Progenitor cell of endocrine pancreas (in vitro differentiated cells): ENCODE data around the gene TBC1D17. TPM values are rescaled to one million over a fixed set of nuclear protein-coding genes. Genes with fewer than 3 reads are reported as not detected.

ENCODE experiments used
- DNase-seq: peaks from one replicate; pipeline ENCODE4 v3.0.0; 2021; ENCODE audit warnings: low spot score; ENCODE audit not compliant: unreplicated experiment
- H3K27ac Mint-ChIP-seq: 2 replicates; pipeline ENCODE4 v1.8.0; 2021; ENCODE audit warnings: mild to moderate bottlenecking, moderate library complexity, mixed read lengths
- H3K27me3 Mint-ChIP-seq: 2 replicates; pipeline ENCODE4 v1.8.0; 2021; ENCODE audit warnings: mixed read lengths
- H3K36me3 Mint-ChIP-seq: 2 replicates; pipeline ENCODE4 v1.8.0; 2022; ENCODE audit warnings: mixed read lengths; ENCODE audit not compliant: insufficient read depth
- H3K4me1 Mint-ChIP-seq: 2 replicates; pipeline ENCODE4 v1.8.0; 2021; ENCODE audit warnings: low read depth, mixed read lengths
- H3K4me3 Mint-ChIP-seq: 2 replicates; pipeline ENCODE4 v1.8.0; 2021; ENCODE audit warnings: low read depth, mild to moderate bottlenecking, moderate library complexity, mixed read lengths
- H3K9me3 Mint-ChIP-seq: 2 replicates; pipeline ENCODE4 v1.8.0; 2021; ENCODE audit warnings: low read depth, mixed read lengths
- CTCF ChIP-seq: fragments of 200-600 bp; sonication (generic); IDR thresholded peaks from one replicate; pipeline ENCODE4 v1.5.0; 2021; ENCODE audit warnings: antibody characterized with exemption, mild to moderate bottlenecking; ENCODE audit not compliant: unreplicated experiment
- microRNA-seq: library from miRNA; unstranded; fragments of <30 nt; microRNA quantifications from one replicate; pipeline ENCODE4 v1.1.0, GENCODE V29; 2020; ENCODE audit warnings: borderline number of aligned reads; ENCODE audit not compliant: unreplicated experiment
- total RNA-seq: library from RNA; stranded (reverse); gene quantifications from 2 replicates; pipeline ENCODE4 v1.2.1, GENCODE V29; 2021

TBC1D17 gene
- total RNA-seq, 1 donor from 2014 or later = 44.6 TPM

- Mint-ChIP-seq H3K4me3 (no peak overlapping the region), H3K27me3 (peaks cover 12% of the 10 kb centered on the region), H3K36me3 (no peaks in the 10 kb centered on the region), H3K9me3 (no peaks in the 10 kb centered on the region), H3K4me1 (no peaks in the 10 kb centered on the region), H3K27ac (no peak overlapping the region)
- peak; percentile 98 for TF ChIP-seq CTCF
- peak; percentile 88 for DNase-seq
These were observed 60.4 kb downstream of the TBC1D17 start for GRCh38 chr19:49937750-49938381.

Small RNA genes lying within 50 kb of the gene (microRNA-seq; reads per million reads assigned to microRNA genes)
- gene MIR4749 = 15.5 reads per million, percentile 26 among the genes with 10 or more reads in this experiment
- 4.2 reads per million for gene MIR4750
- gene MIR6800 = 4.8 reads per million

Other genes with a start within 250 kb of the TBC1D17 start
- 2.6 and 3.9 TPM in 2 replicates for gene RRAS, start 237.6 kb upstream of the TBC1D17 start, total RNA-seq
- 83.2 and 90.7 TPM in 2 replicates for gene SCAF1, start 235.5 kb upstream of the TBC1D17 start, total RNA-seq
- gene IRF3, start 211.8 kb upstream of the TBC1D17 start, total RNA-seq = 103 and 110 TPM in 2 replicates
- gene BCL2L12, start 211.8 kb upstream of the TBC1D17 start, total RNA-seq = 58.5 and 59.0 TPM in 2 replicates
- 299 and 306 TPM in 2 replicates for gene PRMT1, start 200.4 kb upstream of the TBC1D17 start, total RNA-seq
- gene ADM5, start 188.1 kb upstream of the TBC1D17 start, total RNA-seq = 7.7 TPM in 2 replicates
- 49.9 and 53.1 TPM in 2 replicates for gene CPT1C, start 186.6 kb upstream of the TBC1D17 start, total RNA-seq
- not detected in 2 replicates for gene TSKS, start 114.4 kb upstream of the TBC1D17 start, total RNA-seq
- 76.0 and 76.3 TPM in 2 replicates for gene AP2A1, start 110.7 kb upstream of the TBC1D17 start, total RNA-seq
- gene FUZ, start 64.4 kb upstream of the TBC1D17 start, total RNA-seq = 37.8 and 40.0 TPM in 2 replicates
- 136 and 141 TPM in 2 replicates for gene MED25, start 59.4 kb upstream of the TBC1D17 start, total RNA-seq
- 518 and 564 TPM in 2 replicates for gene PTOV1, start 26.5 kb upstream of the TBC1D17 start, total RNA-seq
- gene PNKP, start 10.1 kb upstream of the TBC1D17 start, total RNA-seq = 137 and 144 TPM in 2 replicates
- 41.5 and 48.8 TPM in 2 replicates for gene AKT1S1, start 347 bp upstream of the TBC1D17 start, total RNA-seq
- 0.24 and 0.40 TPM in 2 replicates for gene IL4I1, start 19.2 kb downstream of the TBC1D17 start, total RNA-seq
- gene ATF5, start 51.5 kb downstream of the TBC1D17 start, total RNA-seq = 14.5 and 15.9 TPM in 2 replicates
- gene NUP62, start 51.8 kb downstream of the TBC1D17 start, total RNA-seq = 80.8 and 85.9 TPM in 2 replicates
- gene SIGLEC11, start 83.5 kb downstream of the TBC1D17 start, total RNA-seq = not detected in 2 replicates
- gene VRK3, start 147.7 kb downstream of the TBC1D17 start, total RNA-seq = 45.4 and 53.4 TPM in 2 replicates
- gene ZNF473, start 148.3 kb downstream of the TBC1D17 start, total RNA-seq = 15.5 TPM in 2 replicates